GM18526 (cell line): ENCODE measurements around the gene SYT8.

Source experiments
- POLR2A ChIP-seq: IDR thresholded peaks from 3 replicates; pipeline ENCODE4 v1.6.1; 2011; ENCODE audit not compliant: insufficient read length; ENCODE audit errors: extremely low read depth

SYT8 gene

DNA sequence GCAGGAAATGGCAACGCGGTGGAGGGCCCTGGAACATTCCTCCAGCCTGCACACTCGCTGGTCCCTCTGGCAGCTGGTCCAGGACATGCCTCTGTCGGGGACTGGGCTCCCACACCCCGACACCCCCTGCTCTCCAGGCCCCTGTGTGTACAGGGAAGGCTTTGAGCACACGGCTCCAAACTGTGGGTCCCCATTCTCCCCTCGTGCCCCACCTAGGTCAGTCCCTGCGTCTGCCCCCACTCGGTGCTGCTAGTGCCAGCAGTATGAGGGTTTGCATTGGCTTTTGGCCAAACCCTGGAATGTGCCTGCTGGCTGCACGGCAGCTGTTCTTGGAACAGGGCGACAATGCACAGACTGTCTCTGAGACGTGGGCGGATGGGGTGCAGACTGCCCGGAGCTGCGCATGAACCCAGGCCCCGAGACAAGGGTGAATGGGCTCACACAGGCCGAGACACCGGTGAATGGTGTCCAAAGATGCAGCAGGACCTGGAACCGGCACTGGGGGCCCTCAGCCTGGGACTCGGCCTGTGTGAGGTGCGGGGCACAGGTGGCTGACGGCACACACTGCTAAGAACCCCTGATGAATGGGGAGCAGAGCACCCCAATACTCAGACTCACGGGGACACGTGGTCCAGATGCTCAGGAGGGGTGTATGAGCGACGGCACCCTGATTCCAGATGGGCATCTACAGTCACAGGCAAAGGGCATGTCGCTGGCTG, 7.5 kb upstream of the SYT8 start:
- TF ChIP-seq POLR2A = no peak

DNA sequence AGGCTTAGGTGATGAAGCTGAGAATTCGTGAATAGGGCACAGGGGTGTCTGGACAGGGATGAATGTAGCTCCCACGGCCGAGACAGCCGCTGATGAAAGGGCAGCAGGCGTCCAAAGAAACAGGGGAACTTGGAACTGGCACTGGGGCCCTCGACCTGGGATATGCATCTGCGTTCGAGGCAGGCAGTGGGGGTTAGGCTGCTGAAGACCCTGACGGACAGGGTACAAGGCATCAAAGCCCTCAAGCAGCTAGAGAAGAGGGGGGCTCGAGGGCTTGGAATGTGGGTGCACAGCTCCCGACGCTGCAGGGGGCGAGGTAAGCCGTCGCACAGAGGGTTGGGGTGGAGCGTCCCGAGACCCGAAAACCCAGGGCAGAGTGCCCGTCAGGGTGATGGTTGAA, 6.9 kb upstream of the SYT8 start:
- TF ChIP-seq POLR2A = no peak

DNA sequence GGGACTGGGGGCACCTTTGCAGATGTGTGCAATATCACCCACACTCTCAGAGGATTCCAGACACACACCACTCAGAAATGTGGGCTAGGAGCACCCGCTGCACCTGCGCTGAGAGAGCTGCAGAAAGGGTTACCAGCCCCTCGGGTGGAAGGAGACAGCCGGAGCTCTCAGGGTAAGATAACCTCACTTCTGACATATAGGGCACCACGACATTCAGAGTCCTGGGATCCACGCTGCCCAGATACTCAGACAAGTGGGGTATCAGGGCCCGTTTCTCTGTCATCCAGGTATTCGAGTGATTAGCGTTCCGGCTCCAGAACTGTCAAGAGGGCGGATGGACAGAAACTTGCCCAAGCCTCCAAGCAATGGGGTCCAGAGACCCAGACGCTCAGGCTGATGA, 6.2 kb upstream of the SYT8 start:
- TF ChIP-seq POLR2A = no peak

DNA sequence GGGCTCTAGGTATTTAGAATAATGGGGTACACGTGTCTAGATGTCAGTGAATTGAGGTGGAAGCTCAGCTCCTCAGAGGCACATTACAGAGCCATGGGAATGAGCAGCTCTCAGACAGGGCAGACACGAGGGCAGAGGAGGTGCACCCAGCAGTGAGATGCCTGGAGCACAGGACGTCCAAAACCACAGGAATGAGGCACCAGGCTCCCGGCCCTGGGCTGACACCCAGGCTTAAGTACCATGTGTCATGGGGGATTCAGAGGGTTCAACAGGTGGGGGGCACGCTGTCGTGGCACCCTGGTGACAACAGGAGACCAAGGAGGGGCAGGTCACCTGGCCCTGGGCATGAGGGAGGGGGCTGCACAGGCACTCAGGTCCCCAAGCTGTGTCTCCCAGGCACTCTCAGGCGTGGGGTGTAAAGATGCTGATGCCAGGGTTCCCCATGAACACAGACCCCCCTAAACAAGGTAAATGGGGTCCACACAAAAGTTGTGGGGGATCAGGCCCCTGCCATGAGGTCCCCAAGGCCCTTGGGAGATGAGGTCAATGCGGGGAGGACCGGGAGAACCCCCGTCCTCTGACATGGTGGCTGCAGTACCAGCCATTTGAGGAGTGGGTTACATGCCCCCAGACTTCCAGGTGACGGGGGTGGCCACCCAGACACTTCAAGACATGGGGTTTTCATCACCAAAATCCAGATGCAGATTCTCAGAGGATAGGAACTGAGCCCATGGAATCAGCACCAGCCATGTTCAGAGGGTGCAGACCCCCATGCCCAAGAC, 5.6 kb upstream of the SYT8 start:
- no peak for TF ChIP-seq POLR2A

GRCh38 chr11:1830004-1830321, 4.8 kb upstream of the SYT8 start:
- TF ChIP-seq POLR2A = no peak

DNA sequence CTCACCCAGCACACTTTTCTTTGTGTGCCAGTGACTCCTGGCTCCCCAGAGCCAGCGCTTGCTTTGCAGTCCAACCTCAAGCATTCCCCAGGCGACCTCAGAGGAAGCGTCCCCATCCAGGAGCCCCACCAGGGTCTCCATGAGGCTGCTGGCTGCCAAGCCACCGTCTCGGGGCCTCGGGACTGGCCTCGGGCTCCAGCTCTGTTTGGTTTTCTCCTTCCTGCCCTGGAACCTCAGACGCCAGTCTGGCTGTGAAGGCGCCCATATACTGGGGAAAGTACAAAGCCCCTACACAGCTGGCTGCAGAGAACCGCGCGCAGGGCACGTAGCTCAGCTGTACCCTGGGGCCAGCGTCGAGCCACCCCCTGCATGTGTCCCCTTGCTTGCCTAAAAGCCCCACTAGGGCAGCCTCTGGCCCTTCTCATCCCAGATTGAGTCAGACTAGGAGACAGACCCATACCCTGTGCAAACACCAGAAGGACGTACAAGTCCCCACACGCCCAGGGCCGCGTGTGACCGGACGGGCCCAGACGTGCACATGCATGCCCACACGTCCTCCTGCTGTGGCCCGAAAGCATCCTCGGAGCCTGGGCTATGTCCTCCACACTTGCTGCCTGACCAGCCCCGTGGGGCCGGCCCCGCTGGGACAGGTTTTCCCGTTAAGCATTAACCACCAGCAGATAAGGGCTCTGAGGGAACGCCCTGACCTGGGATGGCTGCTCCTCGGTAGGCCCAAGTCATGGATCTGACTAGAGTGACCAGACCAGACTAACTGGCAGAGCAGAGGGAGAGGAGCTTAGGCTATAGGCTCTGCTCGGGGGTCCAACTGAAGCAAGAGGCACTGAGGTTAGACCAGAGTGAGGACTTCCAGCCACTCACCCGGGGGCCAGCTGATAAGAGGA, 4.2 kb upstream of the SYT8 start:
- no peak for TF ChIP-seq POLR2A

GRCh38 chr11:1831338-1832210, 3.2 kb upstream of the SYT8 start:
- TF ChIP-seq POLR2A = no peak

- no peak for TF ChIP-seq POLR2A
These were observed 2.4 kb upstream of the SYT8 start for GRCh38 chr11:1832211-1832919.

GRCh38 chr11:1832920-1833295, 1.9 kb upstream of the SYT8 start:
- TF ChIP-seq POLR2A = no peak

- TF ChIP-seq POLR2A = no peak
These were observed 654 bp upstream of the SYT8 start for GRCh38 chr11:1834062-1834610.

GRCh38 chr11:1835671-1836010, 851 bp downstream of the SYT8 start:
- no peak for TF ChIP-seq POLR2A

GRCh38 chr11:1836011-1836945, 1.5 kb downstream of the SYT8 start:
- TF ChIP-seq POLR2A = no peak
